A549 (cell line): Measurements from ENCODE around the gene TRIM37.

Experiments
- EHMT2 ChIP-seq: fragments of 200-600 bp; sonication (generic); IDR thresholded peaks from 2 replicates; pipeline ENCODE4 v1.6.1; 2016; ENCODE audit warnings: antibody characterized with exemption, low read depth, mild to moderate bottlenecking, moderate library complexity
- EP300 ChIP-seq, 2 experiments: fragments of >200 bp; sonication (Bioruptor Twin); formaldehyde crosslinking; IDR thresholded peaks; 2 replicates in 1 of 2; 3 replicates in 1 of 2; pipeline ENCODE4 v1.6.1; 2016 to 2017
- FOSL2 ChIP-seq, 2 experiments: fragments of 450-650 bp in 1 of 2; fragments of >200 bp in 1 of 2; sonication (Bioruptor Twin) in 1 of 2; formaldehyde crosslinking; IDR thresholded peaks; 2 replicates each; pipeline versions ENCODE4 v1.5.0 to v1.6.1; 2016 to 2020; ENCODE audit warnings: mild to moderate bottlenecking in 1 of 2, moderate library complexity in 1 of 2
- TF ChIP-seq, protein P1 (sequence below): IDR thresholded peaks from 2 replicates; pipeline ENCODE4 v1.6.1; 2012
- TF ChIP-seq, protein P2 (sequence below): fragments of >200 bp; sonication (Bioruptor Twin); formaldehyde crosslinking; IDR thresholded peaks from 3 replicates; pipeline ENCODE4 v1.5.1; 2016

DNA sequence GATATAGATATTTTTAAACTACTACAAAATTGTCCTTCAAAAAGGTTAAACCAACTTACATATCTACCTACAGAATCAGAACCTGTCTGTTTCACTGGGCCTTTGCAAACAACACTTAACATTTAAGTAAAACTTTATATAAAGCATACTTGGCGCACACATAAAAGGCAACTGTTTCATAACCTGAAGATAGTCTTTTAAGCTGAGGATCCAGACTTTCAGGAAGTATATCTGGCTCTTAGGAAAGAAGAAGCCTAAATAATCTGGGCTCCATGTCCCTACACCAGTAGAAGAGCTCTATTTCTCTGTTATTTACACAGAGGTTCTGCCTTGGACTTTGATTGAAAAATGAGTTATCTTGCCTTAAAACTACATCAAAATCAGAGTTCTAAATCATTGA, 75.9 kb downstream of the TRIM37 start:
- TF ChIP-seq FOSL2 (IDR thresholded peaks at IDR 0.05) (no peak), FOSL2 (CRISPR knock-in tag; IDR thresholded peaks at IDR 0.05) (no peak), EP300 (IDR thresholded peaks at IDR 0.05) (no peak), EHMT2 (no peak)
- TF ChIP-seq, protein P1, sequence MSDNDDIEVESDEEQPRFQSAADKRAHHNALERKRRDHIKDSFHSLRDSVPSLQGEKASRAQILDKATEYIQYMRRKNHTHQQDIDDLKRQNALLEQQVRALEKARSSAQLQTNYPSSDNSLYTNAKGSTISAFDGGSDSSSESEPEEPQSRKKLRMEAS = no peak
- TF ChIP-seq, protein P2, sequence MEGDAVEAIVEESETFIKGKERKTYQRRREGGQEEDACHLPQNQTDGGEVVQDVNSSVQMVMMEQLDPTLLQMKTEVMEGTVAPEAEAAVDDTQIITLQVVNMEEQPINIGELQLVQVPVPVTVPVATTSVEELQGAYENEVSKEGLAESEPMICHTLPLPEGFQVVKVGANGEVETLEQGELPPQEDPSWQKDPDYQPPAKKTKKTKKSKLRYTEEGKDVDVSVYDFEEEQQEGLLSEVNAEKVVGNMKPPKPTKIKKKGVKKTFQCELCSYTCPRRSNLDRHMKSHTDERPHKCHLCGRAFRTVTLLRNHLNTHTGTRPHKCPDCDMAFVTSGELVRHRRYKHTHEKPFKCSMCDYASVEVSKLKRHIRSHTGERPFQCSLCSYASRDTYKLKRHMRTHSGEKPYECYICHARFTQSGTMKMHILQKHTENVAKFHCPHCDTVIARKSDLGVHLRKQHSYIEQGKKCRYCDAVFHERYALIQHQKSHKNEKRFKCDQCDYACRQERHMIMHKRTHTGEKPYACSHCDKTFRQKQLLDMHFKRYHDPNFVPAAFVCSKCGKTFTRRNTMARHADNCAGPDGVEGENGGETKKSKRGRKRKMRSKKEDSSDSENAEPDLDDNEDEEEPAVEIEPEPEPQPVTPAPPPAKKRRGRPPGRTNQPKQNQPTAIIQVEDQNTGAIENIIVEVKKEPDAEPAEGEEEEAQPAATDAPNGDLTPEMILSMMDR = no peak
